NB4 (cell line): Measurements from ENCODE around the gene EEF1AKMT4.

Experiments
- MYC ChIP-seq: IDR thresholded peaks from 2 replicates; pipeline ENCODE4 v1.6.1; 2011; ENCODE audit warnings: low read depth, low read length
- TF ChIP-seq, protein P1 (sequence below): IDR thresholded peaks from one replicate; pipeline ENCODE4 v1.5.1; 2012; ENCODE audit warnings: low read depth, low read length

- TF ChIP-seq, protein P1, sequence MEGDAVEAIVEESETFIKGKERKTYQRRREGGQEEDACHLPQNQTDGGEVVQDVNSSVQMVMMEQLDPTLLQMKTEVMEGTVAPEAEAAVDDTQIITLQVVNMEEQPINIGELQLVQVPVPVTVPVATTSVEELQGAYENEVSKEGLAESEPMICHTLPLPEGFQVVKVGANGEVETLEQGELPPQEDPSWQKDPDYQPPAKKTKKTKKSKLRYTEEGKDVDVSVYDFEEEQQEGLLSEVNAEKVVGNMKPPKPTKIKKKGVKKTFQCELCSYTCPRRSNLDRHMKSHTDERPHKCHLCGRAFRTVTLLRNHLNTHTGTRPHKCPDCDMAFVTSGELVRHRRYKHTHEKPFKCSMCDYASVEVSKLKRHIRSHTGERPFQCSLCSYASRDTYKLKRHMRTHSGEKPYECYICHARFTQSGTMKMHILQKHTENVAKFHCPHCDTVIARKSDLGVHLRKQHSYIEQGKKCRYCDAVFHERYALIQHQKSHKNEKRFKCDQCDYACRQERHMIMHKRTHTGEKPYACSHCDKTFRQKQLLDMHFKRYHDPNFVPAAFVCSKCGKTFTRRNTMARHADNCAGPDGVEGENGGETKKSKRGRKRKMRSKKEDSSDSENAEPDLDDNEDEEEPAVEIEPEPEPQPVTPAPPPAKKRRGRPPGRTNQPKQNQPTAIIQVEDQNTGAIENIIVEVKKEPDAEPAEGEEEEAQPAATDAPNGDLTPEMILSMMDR, result no peak
- no peak for TF ChIP-seq MYC
These were observed 10.0 kb downstream of the EEF1AKMT4 start for GRCh38 chr3:184259396-184259877.
